SK-N-MC (cell line): ENCODE data around the gene CD70.
A peak's percentile ranks its signal among the peaks of the same experiment; 100 is the strongest.

Source experiments
- DNase-seq: peaks from one replicate; pipeline ENCODE4 v3.0.0-alpha.2; 2011; ENCODE audit warnings: low read depth, low spot score
- H3K27ac ChIP-seq: fragments of 200-600 bp; sonication (generic); 2 replicates; pipeline ENCODE4 v1.5.1; 2016; ENCODE audit warnings: mixed run types
- H3K36me3 ChIP-seq: fragments of 200-600 bp; sonication (generic); 2 replicates; pipeline ENCODE4 v1.6.1; 2017; ENCODE audit warnings: antibody characterized with exemption, low read length, mixed read lengths; ENCODE audit not compliant: insufficient read depth
- H3K4me3 ChIP-seq: fragments of 200-600 bp; sonication (generic); 2 replicates; pipeline ENCODE4 v1.5.1; 2016
- H3K9ac ChIP-seq: fragments of 200-600 bp; sonication (generic); 2 replicates; pipeline ENCODE4 v1.8.0; 2017; ENCODE audit warnings: mixed run types, mixed read lengths; ENCODE audit not compliant: insufficient read length
- H3K9me3 ChIP-seq: fragments of 200-600 bp; sonication (generic); 2 replicates; pipeline ENCODE4 v1.6.1; 2017; ENCODE audit warnings: low read depth, mild to moderate bottlenecking, antibody characterized with exemption, low read length, moderate library complexity, mixed read lengths
- EZH2 ChIP-seq: fragments of 200-600 bp; sonication (generic); IDR thresholded peaks from one replicate; pipeline ENCODE4 v1.6.1; 2017; ENCODE audit warnings: antibody characterized with exemption
- FOXP2 ChIP-seq: optimal IDR thresholded peaks from 2 replicates; pipeline ENCODE3; 2011; ENCODE audit warnings: mild to moderate bottlenecking, moderate library complexity; ENCODE audit not compliant: insufficient read depth; ENCODE audit errors: extremely low read length, control extremely low read depth
- POLR2AphosphoS5 ChIP-seq: IDR thresholded peaks from 2 replicates; pipeline ENCODE4 v1.6.1; 2012; ENCODE audit warnings: mild to moderate bottlenecking, low read depth, low read length, borderline replicate concordance

The CD70 gene

GRCh38 chr19:6596621-6597020, 5.7 kb upstream of the CD70 start:
- H3K9me3 ChIP-seq, result no peaks in the 10 kb centered on the region
- H3K9ac ChIP-seq, result no peak overlapping the region
- H3K4me3 ChIP-seq, result no peak overlapping the region
- TF ChIP-seq EZH2 (no peak), POLR2AphosphoS5 (no peak), FOXP2 (no peak)
- no peaks in the 10 kb centered on the region for H3K36me3 ChIP-seq
- no peak for DNase-seq
- H3K27ac ChIP-seq, result no peak overlapping the region

- TF ChIP-seq EZH2 (no peak), POLR2AphosphoS5 (no peak), FOXP2 (no peak)
- Histone ChIP-seq H3K4me3 (no peak overlapping the region), H3K36me3 (no peaks in the 10 kb centered on the region), H3K9ac (no peak overlapping the region), H3K9me3 (no peaks in the 10 kb centered on the region), H3K27ac (no peak overlapping the region)
- DNase-seq, result no peak
Observed at GRCh38 chr19:6593651-6594416, 2.9 kb upstream of the CD70 start.

GRCh38 chr19:6590258-6590826, 608 bp downstream of the CD70 start:
- H3K4me3 ChIP-seq, result peak overlapping the region; percentile 62
- H3K36me3 ChIP-seq, result no peaks in the 10 kb centered on the region
- H3K9ac ChIP-seq, result no peak overlapping the region
- no peak for TF ChIP-seq FOXP2
- TF ChIP-seq EZH2, result no peak
- no peak for TF ChIP-seq POLR2AphosphoS5
- no peak for DNase-seq
- no peak overlapping the region for H3K27ac ChIP-seq
- no peaks in the 10 kb centered on the region for H3K9me3 ChIP-seq

GRCh38 chr19:6589711-6590257, 1.2 kb downstream of the CD70 start:
- H3K36me3 ChIP-seq, result no peaks in the 10 kb centered on the region
- no peaks in the 10 kb centered on the region for H3K9me3 ChIP-seq
- no peak for DNase-seq
- peak overlapping the region; percentile 62; the same call in 1 of the 2 replicates for H3K4me3 ChIP-seq
- H3K27ac ChIP-seq, result no peak overlapping the region
- no peak overlapping the region for H3K9ac ChIP-seq
- no peak for TF ChIP-seq EZH2
- TF ChIP-seq FOXP2, result no peak
- no peak for TF ChIP-seq POLR2AphosphoS5

GRCh38 chr19:6588508-6589345, 2.2 kb downstream of the CD70 start:
- no peak overlapping the region for H3K9ac ChIP-seq
- no peak overlapping the region for H3K27ac ChIP-seq
- H3K36me3 ChIP-seq, result no peaks in the 10 kb centered on the region
- H3K4me3 ChIP-seq, result peak overlapping the region; percentile 64
- H3K9me3 ChIP-seq, result no peaks in the 10 kb centered on the region
- TF ChIP-seq POLR2AphosphoS5, result no peak
- TF ChIP-seq FOXP2, result no peak
- TF ChIP-seq EZH2, result no peak
- DNase-seq, result no peak

- Histone ChIP-seq H3K9me3 (no peaks in the 10 kb centered on the region), H3K4me3 (peak overlapping the region; percentile 64), H3K36me3 (no peaks in the 10 kb centered on the region), H3K27ac (no peak overlapping the region), H3K9ac (no peak overlapping the region)
- DNase-seq, result no peak
- TF ChIP-seq EZH2 (no peak), POLR2AphosphoS5 (no peak), FOXP2 (no peak)
Observed at GRCh38 chr19:6587998-6588507, 2.9 kb downstream of the CD70 start.

- TF ChIP-seq POLR2AphosphoS5 (no peak), FOXP2 (no peak), EZH2 (no peak)
- Histone ChIP-seq H3K27ac (no peak overlapping the region), H3K9ac (no peak overlapping the region), H3K4me3 (peak overlapping the region; percentile 73), H3K9me3 (no peaks in the 10 kb centered on the region), H3K36me3 (no peaks in the 10 kb centered on the region)
- DNase-seq, result no peak
Observed at GRCh38 chr19:6587093-6587820, 3.7 kb downstream of the CD70 start.

GRCh38 chr19:6586726-6587092, 4.2 kb downstream of the CD70 start:
- H3K9ac ChIP-seq, result no peak overlapping the region
- TF ChIP-seq FOXP2, result no peak
- TF ChIP-seq POLR2AphosphoS5, result no peak
- no peak for TF ChIP-seq EZH2
- no peaks in the 10 kb centered on the region for H3K9me3 ChIP-seq
- DNase-seq, result no peak
- no peak overlapping the region for H3K27ac ChIP-seq
- H3K36me3 ChIP-seq, result no peaks in the 10 kb centered on the region
- peak overlapping the region; percentile 73 for H3K4me3 ChIP-seq
